ENCODE data around the gene FUZ.

Gene FUZ

GRCh38 chr19:49830766-49831165 is 17.7 kb upstream of the FUZ start:
- DNase-seq = no peak

- no peak for DNase-seq
Observed at GRCh38 chr19:49829721-49830120, 16.6 kb upstream of the FUZ start.

GRCh38 chr19:49829200-49829599 is 16.1 kb upstream of the FUZ start:
- DNase-seq = no peak

GRCh38 chr19:49827034-49827433 is 13.9 kb upstream of the FUZ start:
- DNase-seq = no peak

- DNase-seq = no peak
Observed at GRCh38 chr19:49824662-49825061, 11.6 kb upstream of the FUZ start.

GRCh38 chr19:49823472-49823871 is 10.4 kb upstream of the FUZ start:
- DNase-seq = no peak

GRCh38 chr19:49820125-49820524 is 7.0 kb upstream of the FUZ start:
- peak; percentile 96 for DNase-seq

GRCh38 chr19:49819452-49820115 is 6.5 kb upstream of the FUZ start:
- DNase-seq = peak; percentile 16

- no peak for DNase-seq
Observed at GRCh38 chr19:49818649-49819370, 5.7 kb upstream of the FUZ start.

- peak; percentile 89 for DNase-seq
Observed at GRCh38 chr19:49817964-49818648, 5.0 kb upstream of the FUZ start, which contains the start of gene MED25. Gene MED25, plus strand, starts transcription at chr19:49818289. Its CDS starts 53 bp downstream, at chr19:49818342.

- DNase-seq = no peak
Observed at GRCh38 chr19:49816590-49816989, 3.5 kb upstream of the FUZ start.

GRCh38 chr19:49814010-49814409 is 918 bp upstream of the FUZ start:
- DNase-seq = no peak

- DNase-seq = no peak
Observed at GRCh38 chr19:49812452-49812996, 568 bp downstream of the FUZ start.

- no peak for DNase-seq
Observed at GRCh38 chr19:49811328-49811727, 1.8 kb downstream of the FUZ start.

- DNase-seq = no peak
Observed at GRCh38 chr19:49809941-49810389, 3.1 kb downstream of the FUZ start.

GRCh38 chr19:49809160-49809940 is 3.7 kb downstream of the FUZ start:
- DNase-seq = peak; percentile 81

- peak; percentile 82 for DNase-seq
Observed at GRCh38 chr19:49808711-49809159, 4.4 kb downstream of the FUZ start.

GRCh38 chr19:49807904-49808675 is 5.0 kb downstream of the FUZ start:
- no peak for DNase-seq

GRCh38 chr19:49807058-49807903 is 5.8 kb downstream of the FUZ start:
- DNase-seq = peak; percentile 23

- no peak for DNase-seq
Observed at GRCh38 chr19:49806620-49806959, 6.5 kb downstream of the FUZ start.

Measured in hematopoietic multipotent progenitor cell treated with erythropoietin and hydrocortisone succinate and interleukin-3 and kit ligand, for 8 days (in vitro differentiated cells).